ENCODE measurements around the gene UBL7. TPM values are rescaled to one million over a fixed set of nuclear protein-coding genes. Genes with fewer than 3 reads are reported as not detected.

UBL7 gene, protein sequence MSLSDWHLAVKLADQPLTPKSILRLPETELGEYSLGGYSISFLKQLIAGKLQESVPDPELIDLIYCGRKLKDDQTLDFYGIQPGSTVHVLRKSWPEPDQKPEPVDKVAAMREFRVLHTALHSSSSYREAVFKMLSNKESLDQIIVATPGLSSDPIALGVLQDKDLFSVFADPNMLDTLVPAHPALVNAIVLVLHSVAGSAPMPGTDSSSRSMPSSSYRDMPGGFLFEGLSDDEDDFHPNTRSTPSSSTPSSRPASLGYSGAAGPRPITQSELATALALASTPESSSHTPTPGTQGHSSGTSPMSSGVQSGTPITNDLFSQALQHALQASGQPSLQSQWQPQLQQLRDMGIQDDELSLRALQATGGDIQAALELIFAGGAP
- total RNA-seq = 76.1 and 77.5 TPM in 2 replicates

DNA sequence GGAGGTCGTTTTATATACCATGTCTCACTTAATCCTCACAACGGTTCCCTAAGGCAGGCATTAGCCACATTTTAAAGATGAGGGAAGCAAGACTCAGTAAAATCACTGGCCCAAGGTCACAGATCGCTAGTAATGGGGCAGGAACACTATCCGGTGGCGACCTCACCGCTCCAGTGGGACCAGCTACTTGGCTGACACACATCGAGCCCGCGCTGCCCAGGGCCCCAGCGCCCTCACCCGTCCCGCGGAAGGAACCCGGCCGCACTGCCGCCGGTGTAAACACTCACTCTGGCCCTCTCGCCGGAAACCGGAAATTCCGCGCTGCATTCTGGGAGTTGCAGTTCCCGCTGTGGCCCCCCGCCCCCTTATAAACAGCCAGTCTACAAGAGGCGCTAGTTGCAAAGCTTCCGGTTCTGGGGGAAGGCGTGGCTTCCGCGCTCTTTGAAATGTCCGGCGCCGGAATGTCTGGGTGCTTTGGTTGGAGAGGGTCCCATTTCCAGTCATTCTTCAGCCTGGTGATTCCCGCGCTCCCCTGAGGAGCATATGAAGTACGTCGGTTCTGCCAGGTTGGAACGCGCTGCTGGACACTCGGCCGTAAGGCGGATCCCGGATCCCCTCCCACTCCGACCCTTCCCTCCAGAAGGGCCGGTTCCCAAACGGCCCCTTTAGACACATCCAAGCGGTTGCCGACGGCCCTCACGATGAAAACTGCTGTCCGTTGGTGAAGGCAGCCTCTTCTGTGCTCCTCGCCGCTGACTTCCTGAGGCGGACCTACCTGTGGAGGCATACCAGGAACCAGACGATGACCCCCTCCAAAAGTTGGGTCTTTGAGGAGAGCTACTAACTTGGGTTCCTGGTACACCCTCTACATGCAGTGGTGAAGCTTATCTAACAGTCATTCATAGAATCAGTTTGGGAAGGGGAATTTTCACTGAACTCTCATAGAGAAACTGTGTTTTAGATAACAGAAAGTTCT, at the start of gene UBL7:
Gene UBL7 (minus strand): TSS at position 290 of the 976 bp plus-strand sequence. CDS start 2,293 bp downstream, outside the sequence.

DNA sequence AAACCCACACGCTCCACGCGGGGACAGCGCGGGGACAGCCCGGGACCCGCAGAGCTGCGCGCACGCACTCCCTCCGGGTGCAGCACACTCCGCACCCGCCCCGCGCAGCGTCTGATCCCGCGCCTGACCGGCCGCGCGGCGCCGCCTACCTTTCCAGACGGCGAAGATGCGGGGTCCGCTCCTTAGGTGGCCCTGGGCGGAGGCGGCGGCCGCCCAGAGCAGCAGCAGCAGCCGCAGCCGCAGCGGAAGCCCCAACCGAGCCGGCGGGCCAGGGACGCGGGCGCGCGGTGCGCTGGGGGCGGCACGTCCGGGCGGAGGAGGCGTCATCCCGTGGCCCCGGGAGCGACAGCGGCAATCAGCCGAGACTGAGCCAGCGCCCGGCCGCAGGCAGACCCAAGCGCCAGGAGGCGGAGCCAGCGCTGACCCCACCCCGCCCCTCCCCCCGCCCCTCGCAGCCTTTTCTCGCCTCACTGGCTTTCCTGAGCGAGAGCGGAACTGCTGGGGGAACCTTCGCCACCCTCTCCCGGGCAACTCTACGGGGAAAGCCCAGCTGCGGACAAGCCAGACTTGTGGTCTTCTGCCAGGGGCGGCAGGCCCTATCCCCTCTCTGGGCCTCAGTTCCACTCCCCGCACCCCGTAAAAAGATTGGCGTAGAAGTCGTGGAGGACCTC, 27.2 kb downstream of the UBL7 start, which contains the start of gene SEMA7A:
Gene SEMA7A (minus strand): TSS at position 367 of the 671 bp plus-strand sequence. CDS start 40 bp downstream, at position 327.

Other genes starting within 250 kb of the UBL7 start
- under 0.01 TPM in 1 of 2 replicates, not detected in the other for gene CCDC33, start 224.8 kb downstream of the UBL7 start, total RNA-seq
- 0.30 and 0.84 TPM in 2 replicates for gene CYP11A1, start 93.5 kb downstream of the UBL7 start, total RNA-seq
- gene SEMA7A, start 27.2 kb downstream of the UBL7 start, total RNA-seq = 24.7 and 26.2 TPM in 2 replicates
- gene ARID3B, start 80.1 kb upstream of the UBL7 start, total RNA-seq = 1.8 and 3.0 TPM in 2 replicates
- 67.9 and 77.7 TPM in 2 replicates for gene CLK3, start 154.7 kb upstream of the UBL7 start, total RNA-seq
- gene EDC3, start 234.9 kb upstream of the UBL7 start, total RNA-seq = 9.4 and 11.9 TPM in 2 replicates

Data from bronchus fibroblast of lung (primary cell).